Trophoblast cell (in vitro differentiated cells and primary cell): ENCODE data around the gene AAGAB.

Source experiments
- DNase-seq, 2 donors: peaks; one replicate each; pipeline ENCODE4 v3.0.0-alpha.2; 2016
- H2AFZ ChIP-seq: 2 replicates; pipeline ENCODE4 v1.6.1; 2013; ENCODE audit warnings: low read length, moderate library complexity, mild to moderate bottlenecking; ENCODE audit not compliant: insufficient read depth, poor library complexity
- H2AK5ac ChIP-seq: 2 replicates; pipeline ENCODE4 v1.6.1; 2013; ENCODE audit warnings: mild to moderate bottlenecking, low read length
- H2BK120ac ChIP-seq: 2 replicates; pipeline ENCODE4 v1.6.1; 2013; ENCODE audit warnings: low read length, mild to moderate bottlenecking, moderate library complexity; ENCODE audit not compliant: insufficient read depth, poor library complexity
- H2BK12ac ChIP-seq: 2 replicates; pipeline ENCODE4 v1.6.1; 2013; ENCODE audit warnings: mild to moderate bottlenecking, low read length, moderate library complexity
- H2BK5ac ChIP-seq: 2 replicates; pipeline ENCODE4 v1.6.1; 2013; ENCODE audit warnings: low read length, low read depth, moderate library complexity, mild to moderate bottlenecking; ENCODE audit not compliant: poor library complexity
- H3K14ac ChIP-seq: 2 replicates; pipeline ENCODE4 v1.6.1; 2013; ENCODE audit warnings: mild to moderate bottlenecking, low read length
- H3K18ac ChIP-seq: 2 replicates; pipeline ENCODE4 v1.6.1; 2013; ENCODE audit warnings: mild to moderate bottlenecking, low read length
- H3K23ac ChIP-seq: 2 replicates; pipeline ENCODE4 v1.6.1; 2013; ENCODE audit warnings: low read length
- H3K27ac ChIP-seq: 2 replicates; pipeline ENCODE4 v1.5.1; 2013; ENCODE audit warnings: low read depth, mild to moderate bottlenecking, inconsistent platforms, low read length, moderate library complexity
- H3K27me3 ChIP-seq: 2 replicates; pipeline ENCODE4 v1.6.1; 2013; ENCODE audit warnings: inconsistent platforms, mild to moderate bottlenecking, low read length, moderate library complexity; ENCODE audit not compliant: insufficient read depth
- H3K36me3 ChIP-seq, 2 experiments: 1 replicate in 1 of 2; 2 replicates in 1 of 2; pipeline ENCODE4 v1.6.1; 2013; ENCODE audit warnings: low read length in 2 of 2, mild to moderate bottlenecking in 2 of 2, moderate library complexity in 1 of 2; ENCODE audit not compliant: insufficient read depth in 2 of 2, control insufficient read depth in 1 of 2
- H3K4ac ChIP-seq: 2 replicates; pipeline ENCODE4 v1.6.1; 2013; ENCODE audit warnings: low read depth, mild to moderate bottlenecking, low read length, moderate library complexity
- H3K4me1 ChIP-seq, 2 experiments: 1 replicate in 1 of 2; 2 replicates in 1 of 2; pipeline ENCODE4 v1.6.1; 2013; ENCODE audit warnings: low read length in 2 of 2, mild to moderate bottlenecking in 2 of 2, moderate library complexity in 1 of 2; ENCODE audit not compliant: insufficient read depth in 2 of 2, control insufficient read depth in 1 of 2
- H3K4me2 ChIP-seq: 2 replicates; pipeline ENCODE4 v1.6.1; 2013; ENCODE audit warnings: inconsistent platforms, mild to moderate bottlenecking, low read length, moderate library complexity
- H3K4me3 ChIP-seq: 2 replicates; pipeline ENCODE4 v1.5.1; 2013; ENCODE audit warnings: mild to moderate bottlenecking, low read depth, low read length, inconsistent platforms
- H3K79me1 ChIP-seq: one replicate; pipeline ENCODE4 v1.6.1; 2013; ENCODE audit warnings: low read length
- H3K79me2 ChIP-seq: 2 replicates; pipeline ENCODE4 v1.6.1; 2013; ENCODE audit warnings: low read length, mild to moderate bottlenecking; ENCODE audit not compliant: control insufficient read depth, insufficient read depth, poor library complexity
- H3K9ac ChIP-seq: 2 replicates; pipeline ENCODE4 v1.6.1; 2013; ENCODE audit warnings: mild to moderate bottlenecking, low read length
- H3K9me3 ChIP-seq: 2 replicates; pipeline ENCODE4 v1.6.1; 2013; ENCODE audit warnings: low read depth, mild to moderate bottlenecking, control low read depth, inconsistent platforms, low read length; ENCODE audit not compliant: insufficient read depth
- H4K12ac ChIP-seq: 2 replicates; pipeline ENCODE4 v1.6.1; 2013; ENCODE audit warnings: low read depth, mild to moderate bottlenecking, low read length, moderate library complexity
- H4K8ac ChIP-seq: 2 replicates; pipeline ENCODE4 v1.6.1; 2013; ENCODE audit warnings: low read depth, mild to moderate bottlenecking, low read length, moderate library complexity
- H4K91ac ChIP-seq: one replicate; pipeline ENCODE4 v1.6.1; 2013; ENCODE audit warnings: low read depth, mild to moderate bottlenecking, low read length, moderate library complexity
- WGBS: extraction: QIAGEN DNeasy Blood & Tissue Kit; methylation state at CpG from one replicate; pipeline ENCODE4 v1.1.7; 2013; ENCODE audit warnings: missing lambda C conversion rate; ENCODE audit not compliant: insufficient read length, insufficient coverage; ENCODE audit errors: extremely low coverage; 5-methylcytosine and 5-hydroxymethylcytosine counted together

AAGAB gene

GRCh38 chr15:67185621-67186225, 68.7 kb downstream of the AAGAB start:
- Histone ChIP-seq H4K8ac (no peak overlapping the region), H3K14ac (no peak overlapping the region), H2BK5ac (no peak overlapping the region), H3K18ac (no peak overlapping the region), H2AK5ac (no peak overlapping the region), H2BK12ac (no peak overlapping the region), H3K79me1 (no peaks in the 10 kb centered on the region), H3K4me2 (no peak overlapping the region), H3K4me1 (peaks cover 0 to 3% of the 10 kb centered on the region in 2 experiments), H3K9me3 (peaks cover 2% of the 10 kb centered on the region), H3K9ac (no peak overlapping the region), H2BK120ac (no peak overlapping the region), H3K27me3 (no peaks in the 10 kb centered on the region), H3K27ac (no peak overlapping the region), H3K79me2 (no peaks in the 10 kb centered on the region), H4K91ac (no peak overlapping the region), H2AFZ (no peak overlapping the region), H3K23ac (no peak overlapping the region), H3K36me3 (peaks cover 64 to 72% of the 10 kb centered on the region in 2 experiments), H3K4me3 (no peak overlapping the region), H4K12ac (no peak overlapping the region), H3K4ac (no peak overlapping the region)
- no CpG with 5 or more reads among the region's 9 CpGs for WGBS
- no peak for DNase-seq

- H3K9me3 ChIP-seq, result peaks cover 2% of the 10 kb centered on the region
- H3K27ac ChIP-seq, result no peak overlapping the region
- no peak overlapping the region for H3K18ac ChIP-seq
- no peak overlapping the region for H2AFZ ChIP-seq
- no peak overlapping the region for H4K91ac ChIP-seq
- H3K14ac ChIP-seq, result no peak overlapping the region
- H3K4ac ChIP-seq, result no peak overlapping the region
- no peak overlapping the region for H2BK120ac ChIP-seq
- H3K9ac ChIP-seq, result no peak overlapping the region
- H4K8ac ChIP-seq, result no peak overlapping the region
- no peak overlapping the region for H2BK12ac ChIP-seq
- H3K4me1 ChIP-seq, result peaks cover 3 to 4% of the 10 kb centered on the region in 2 experiments
- no peaks in the 10 kb centered on the region for H3K27me3 ChIP-seq
- no peak overlapping the region for H4K12ac ChIP-seq
- H3K36me3 ChIP-seq, result peaks cover 63 to 70% of the 10 kb centered on the region in 2 experiments
- H3K23ac ChIP-seq, result no peak overlapping the region
- peaks cover 1% of the 10 kb centered on the region for H3K79me1 ChIP-seq
- no peak overlapping the region for H2AK5ac ChIP-seq
- H3K79me2 ChIP-seq, result no peaks in the 10 kb centered on the region
- no peak overlapping the region for H2BK5ac ChIP-seq
- DNase-seq, result no peak
- no CpG with 5 or more reads among the region's 6 CpGs for WGBS
- no peak overlapping the region for H3K4me2 ChIP-seq
- no peak overlapping the region for H3K4me3 ChIP-seq
Measured at GRCh38 chr15:67185051-67185450, 69.4 kb downstream of the AAGAB start.

GRCh38 chr15:67184208-67184925, 70.1 kb downstream of the AAGAB start:
- Histone ChIP-seq H3K9me3 (peaks cover 4% of the 10 kb centered on the region), H3K27ac (no peak overlapping the region), H4K91ac (no peak overlapping the region), H2BK12ac (no peak overlapping the region), H2AFZ (no peak overlapping the region), H4K8ac (no peak overlapping the region), H3K4ac (no peak overlapping the region), H3K36me3 (peaks cover 63 to 69% of the 10 kb centered on the region in 2 experiments), H3K18ac (no peak overlapping the region), H3K79me1 (peaks cover 8% of the 10 kb centered on the region), H2AK5ac (no peak overlapping the region), H3K4me3 (no peak overlapping the region), H2BK5ac (no peak overlapping the region), H3K14ac (no peak overlapping the region), H3K23ac (no peak overlapping the region), H3K4me1 (peaks cover 10 to 11% of the 10 kb centered on the region in 2 experiments), H3K9ac (no peak overlapping the region), H3K79me2 (no peaks in the 10 kb centered on the region), H2BK120ac (no peak overlapping the region), H4K12ac (no peak overlapping the region), H3K4me2 (no peak overlapping the region), H3K27me3 (no peaks in the 10 kb centered on the region)
- DNase-seq, result no peak
- WGBS, result no CpG with 5 or more reads among the region's 18 CpGs

GRCh38 chr15:67183443-67184169, 70.9 kb downstream of the AAGAB start:
- Histone ChIP-seq H4K91ac (no peak overlapping the region), H2BK120ac (no peak overlapping the region), H2AK5ac (no peak overlapping the region), H3K14ac (no peak overlapping the region), H3K27me3 (no peaks in the 10 kb centered on the region), H2BK12ac (no peak overlapping the region), H3K36me3 (peaks cover 59 to 63% of the 10 kb centered on the region in 2 experiments), H4K8ac (no peak overlapping the region), H4K12ac (no peak overlapping the region), H3K79me2 (no peaks in the 10 kb centered on the region), H3K4me3 (no peak overlapping the region), H2BK5ac (no peak overlapping the region), H3K4ac (no peak overlapping the region), H3K9me3 (peaks cover 4% of the 10 kb centered on the region), H3K79me1 (peaks cover 8% of the 10 kb centered on the region), H3K23ac (no peak overlapping the region), H3K9ac (no peak overlapping the region), H3K27ac (no peak overlapping the region), H3K18ac (no peak overlapping the region), H2AFZ (no peak overlapping the region), H3K4me2 (no peak overlapping the region), H3K4me1 (peaks cover 13 to 16% of the 10 kb centered on the region in 2 experiments)
- no CpG with 5 or more reads among the region's 7 CpGs for WGBS
- DNase-seq, result no peak
